Activated CD8-positive, alpha-beta memory T cell treated with anti-CD3 and anti-CD28 coated beads for 24 hours (primary cell): Measurements from ENCODE around the gene ALDH3A2.
A peak's percentile ranks its signal among the peaks of the same experiment; 100 is the strongest.

Source experiments
- DNase-seq: peaks from one replicate; pipeline ENCODE4 v3.0.0-alpha.2; 2020

Gene ALDH3A2

DNA sequence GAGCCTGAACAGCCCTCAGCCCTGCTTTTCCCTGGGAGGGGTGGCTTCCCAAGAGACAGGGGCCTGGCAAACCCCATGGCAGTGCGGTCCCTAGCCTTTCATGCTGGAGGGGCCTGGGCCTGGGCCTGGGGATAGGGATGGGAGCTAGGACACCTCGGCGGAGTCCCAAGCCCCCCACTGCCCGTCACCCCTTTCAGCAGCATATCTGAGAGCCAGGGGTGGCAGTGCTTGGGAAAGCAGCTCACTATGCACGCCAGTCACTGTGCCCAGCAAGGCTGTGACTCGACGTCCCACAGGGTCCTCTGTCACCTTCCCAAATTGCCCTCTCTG, 68.4 kb downstream of the ALDH3A2 start:
- DNase-seq: no peak

DNA sequence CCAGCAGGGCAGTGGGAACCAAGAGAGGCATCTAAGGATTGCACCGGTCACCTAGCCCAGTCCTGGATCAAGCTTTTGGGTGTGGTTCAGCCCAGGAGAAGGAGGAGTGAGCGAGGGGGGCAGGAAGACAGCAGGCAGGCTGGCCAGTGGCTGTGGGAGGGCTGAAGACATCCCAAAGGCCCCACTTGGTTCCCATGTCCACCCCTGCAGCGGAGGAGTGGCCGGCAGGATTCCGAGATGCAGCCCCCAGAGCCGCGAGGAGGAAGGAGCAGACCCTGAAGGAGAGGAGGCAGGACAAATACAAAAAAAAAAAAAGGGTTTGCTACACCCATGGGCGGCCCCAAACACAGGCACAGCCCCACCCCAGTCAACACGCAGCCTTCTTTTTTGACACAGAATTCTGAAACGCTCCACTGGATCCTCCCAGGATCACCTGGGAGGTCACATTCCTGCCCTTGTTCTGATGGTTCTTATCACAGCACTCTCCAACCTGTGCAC, 68.9 kb downstream of the ALDH3A2 start:
- no peak for DNase-seq

DNA sequence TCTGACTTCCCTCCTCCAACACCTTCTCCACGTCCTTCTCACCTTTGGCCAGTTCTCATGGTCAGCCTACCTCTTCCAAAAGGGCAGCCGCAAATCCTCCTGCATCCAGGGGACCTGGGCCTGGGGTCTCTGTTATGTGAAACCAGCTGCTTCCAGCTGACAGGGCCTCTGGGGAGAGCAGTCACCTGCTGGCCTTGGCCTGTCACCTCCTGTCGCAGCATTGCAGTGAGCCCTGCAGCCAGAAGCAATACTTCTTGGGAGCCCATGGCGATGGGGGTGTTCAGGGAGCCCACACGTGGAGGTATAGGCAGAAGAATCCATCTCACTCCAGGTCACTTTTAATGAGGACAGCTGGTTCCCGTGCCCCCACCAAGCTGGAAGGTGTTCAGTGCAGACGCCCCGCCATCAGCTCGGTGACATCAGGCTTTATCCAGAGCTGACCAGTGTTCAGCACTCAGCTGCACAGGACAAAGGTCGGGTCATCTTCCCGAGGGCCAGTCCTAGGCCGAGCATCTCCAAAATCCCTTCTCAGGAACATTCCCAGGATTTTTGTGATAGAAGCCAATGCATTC, 69.6 kb downstream of the ALDH3A2 start:
- DNase-seq: no peak

DNA sequence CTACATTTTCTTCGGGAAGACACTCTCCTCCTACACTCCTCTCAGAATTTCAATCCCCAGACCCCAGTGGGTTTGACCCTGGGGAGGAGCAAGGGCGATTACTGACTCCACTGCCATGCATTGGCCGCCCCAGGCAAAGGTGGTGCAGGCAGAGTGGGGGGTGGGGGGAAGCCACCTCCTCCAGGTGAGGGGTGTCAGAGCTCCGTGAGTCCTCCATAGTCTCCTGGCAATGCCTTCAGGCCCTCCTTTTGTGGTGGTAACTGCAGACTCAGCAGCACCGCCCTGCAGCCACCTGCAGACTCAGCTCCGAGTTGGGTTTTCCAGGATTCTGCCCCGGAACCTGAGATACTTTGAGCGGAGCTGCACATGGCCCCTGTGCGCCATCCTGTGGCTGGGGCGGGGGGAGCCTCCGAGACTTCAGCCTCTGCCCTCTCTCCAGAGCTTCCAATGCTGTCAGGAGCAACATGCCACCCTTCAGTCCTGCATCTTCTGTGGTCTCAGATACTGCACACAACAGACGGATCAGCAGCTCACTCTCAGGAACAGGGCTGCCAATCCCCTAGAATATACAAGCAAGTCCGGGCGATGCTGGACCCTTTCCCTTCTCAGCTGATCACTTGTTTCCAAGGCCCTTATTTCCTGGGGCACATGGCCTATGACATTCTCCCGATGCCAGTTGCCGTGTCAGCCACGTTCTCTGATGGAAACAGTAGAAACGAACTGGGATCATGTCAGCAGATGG, 70.2 kb downstream of the ALDH3A2 start:
- no peak for DNase-seq

DNA sequence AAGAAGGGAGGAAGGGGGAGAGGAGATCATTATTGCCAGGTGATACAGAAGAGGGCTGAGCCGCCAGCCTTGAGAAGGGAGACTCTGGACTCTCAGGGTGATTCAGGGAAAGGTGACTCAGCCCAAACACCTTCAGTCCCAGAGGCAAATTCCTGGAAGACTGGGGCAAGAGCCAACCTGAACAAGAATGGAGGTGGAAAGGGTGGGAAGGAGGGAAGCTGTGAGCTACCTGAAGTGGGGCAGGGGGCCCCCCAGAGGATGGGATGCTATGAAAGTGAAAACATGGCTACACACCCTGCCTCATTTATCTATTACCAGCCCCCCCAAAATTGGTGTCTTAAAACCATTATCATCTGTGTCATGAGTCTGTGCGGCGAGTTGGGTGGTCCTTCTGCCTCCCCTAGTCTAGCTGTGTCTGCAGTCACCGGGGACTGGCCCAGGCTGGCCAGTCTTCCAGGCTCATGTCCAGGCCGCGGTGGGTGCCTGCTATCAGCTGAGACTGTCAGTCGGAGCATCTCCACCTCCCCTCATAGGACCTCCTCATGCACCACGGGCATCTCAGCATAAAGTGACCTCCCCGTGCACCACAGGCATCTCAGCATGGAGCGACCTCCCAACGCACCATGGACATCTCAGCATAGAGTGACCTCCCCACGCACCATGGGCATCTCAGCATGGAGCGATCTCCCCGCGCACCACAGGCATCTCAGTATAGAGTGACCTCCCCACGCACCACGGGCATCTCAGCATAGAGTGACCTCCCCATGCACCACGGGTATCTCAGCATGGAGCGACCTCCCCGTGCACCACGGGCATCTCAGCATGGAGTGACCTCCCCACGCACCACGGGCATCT, 71.0 kb downstream of the ALDH3A2 start:
- no peak for DNase-seq

DNA sequence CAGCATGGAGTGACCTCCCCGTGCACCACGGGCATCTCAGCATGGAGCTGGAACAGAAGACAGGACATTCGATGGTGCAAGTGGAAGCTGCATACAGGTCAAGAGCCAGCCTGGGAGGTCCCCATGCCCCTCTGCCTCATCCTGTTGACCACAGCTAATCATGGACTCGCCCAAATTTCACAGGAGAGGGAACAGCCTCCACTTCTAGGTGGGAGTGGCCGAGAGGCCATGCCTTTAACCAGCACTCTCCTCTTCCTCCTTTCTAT, 71.6 kb downstream of the ALDH3A2 start:
- DNase-seq: no peak

DNA sequence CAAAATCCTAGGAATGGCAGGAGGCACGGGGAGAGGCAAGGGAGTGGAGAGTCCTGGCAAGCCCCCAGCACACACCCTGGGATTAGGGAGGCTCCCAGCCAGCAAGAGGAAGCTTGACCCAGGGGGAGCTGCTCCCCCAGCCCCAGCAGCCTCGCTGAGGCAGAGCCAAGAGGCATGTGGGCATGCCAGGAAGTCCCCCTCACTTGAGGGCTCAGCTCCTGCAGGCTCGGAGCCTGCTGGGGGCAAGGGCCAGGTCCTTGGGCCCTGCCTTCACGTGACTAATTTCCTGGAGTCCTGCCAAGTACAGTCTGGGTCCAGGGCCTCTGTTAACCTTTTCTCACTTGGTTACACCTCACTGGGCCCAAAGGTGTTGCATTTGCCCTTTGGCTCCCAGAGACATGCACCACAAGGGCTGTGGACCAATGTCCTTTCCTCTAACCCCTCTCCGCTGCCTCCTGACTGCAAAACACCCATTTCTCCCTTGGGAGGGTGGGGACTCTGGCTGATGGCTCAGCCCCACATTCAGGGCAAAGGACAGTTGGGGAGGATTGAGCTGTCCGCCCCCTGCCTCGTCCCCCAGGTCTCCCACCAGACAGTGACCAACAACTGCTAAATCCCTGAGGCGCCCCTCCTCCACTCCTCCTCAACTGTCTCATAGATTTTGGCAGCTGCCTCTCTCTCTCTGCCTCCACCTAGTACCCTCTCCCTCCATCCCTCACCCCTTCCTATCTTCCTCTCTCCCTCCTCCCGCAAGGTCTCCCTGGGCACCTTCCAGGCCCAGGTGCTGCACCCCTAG, 72.3 kb downstream of the ALDH3A2 start:
- no peak for DNase-seq

DNA sequence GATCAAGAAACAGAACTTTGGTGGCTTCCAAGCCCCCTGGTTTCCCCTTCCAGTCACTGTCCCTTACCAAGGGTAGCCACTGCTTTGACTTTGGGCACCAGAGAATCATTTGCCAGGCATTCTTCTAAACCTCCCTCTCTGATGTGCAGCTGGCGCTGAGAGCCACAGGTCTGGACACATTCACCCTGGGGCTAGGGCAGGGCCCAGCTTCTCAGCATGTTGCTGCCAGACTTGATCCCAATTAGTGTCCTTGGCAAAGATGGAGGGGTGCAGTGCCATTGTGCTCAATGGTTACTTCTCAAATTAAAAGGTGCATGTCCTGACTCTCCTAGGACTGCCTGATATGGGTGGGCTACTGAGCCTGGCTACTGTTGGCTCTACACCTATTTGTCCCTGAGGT, 75.4 kb downstream of the ALDH3A2 start:
- no peak for DNase-seq

DNA sequence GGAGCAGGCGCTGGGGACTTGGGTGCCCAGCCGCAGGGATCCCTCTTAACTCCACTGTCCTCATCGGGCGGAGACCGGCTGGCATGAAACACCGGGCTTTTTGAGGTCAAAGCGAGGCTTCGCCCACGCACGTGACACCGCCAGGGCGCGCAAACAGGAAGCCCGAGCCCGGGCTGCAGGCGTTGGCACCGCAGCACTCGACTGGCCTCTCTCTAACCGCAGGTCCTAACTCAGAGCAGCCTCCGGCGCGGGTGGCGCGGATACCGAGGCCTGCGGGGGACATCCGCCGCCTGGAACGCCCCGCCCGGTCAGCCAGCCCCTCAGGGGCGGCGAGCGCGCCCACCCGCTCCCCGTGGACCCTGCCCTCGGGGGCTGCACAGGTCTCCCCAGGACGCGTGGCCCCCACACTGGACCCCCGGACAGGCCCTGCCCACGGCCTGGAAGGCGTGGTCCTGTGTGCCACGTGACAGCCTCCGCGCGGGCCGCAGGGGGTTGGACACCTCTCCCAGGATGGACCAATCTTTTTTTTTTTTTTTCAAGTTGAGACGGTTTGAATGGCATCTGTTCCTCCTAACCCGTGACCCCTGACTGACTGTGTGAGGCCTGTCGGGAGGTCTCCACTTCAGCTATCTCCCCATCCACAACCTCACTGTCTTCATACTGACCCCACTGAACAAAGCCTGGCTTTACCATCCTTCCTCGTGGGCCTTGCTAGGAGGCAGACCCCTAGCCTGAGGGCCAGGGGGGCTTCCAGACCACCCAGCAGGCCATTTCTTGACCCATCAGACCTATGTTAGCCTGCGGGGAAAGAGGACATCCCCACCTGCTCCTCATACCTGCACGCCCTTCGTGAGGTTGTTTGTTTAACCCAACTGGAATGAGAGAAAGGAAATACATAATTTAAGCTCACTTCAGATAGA, 76.2 kb downstream of the ALDH3A2 start:
- DNase-seq: peak; percentile 74

DNA sequence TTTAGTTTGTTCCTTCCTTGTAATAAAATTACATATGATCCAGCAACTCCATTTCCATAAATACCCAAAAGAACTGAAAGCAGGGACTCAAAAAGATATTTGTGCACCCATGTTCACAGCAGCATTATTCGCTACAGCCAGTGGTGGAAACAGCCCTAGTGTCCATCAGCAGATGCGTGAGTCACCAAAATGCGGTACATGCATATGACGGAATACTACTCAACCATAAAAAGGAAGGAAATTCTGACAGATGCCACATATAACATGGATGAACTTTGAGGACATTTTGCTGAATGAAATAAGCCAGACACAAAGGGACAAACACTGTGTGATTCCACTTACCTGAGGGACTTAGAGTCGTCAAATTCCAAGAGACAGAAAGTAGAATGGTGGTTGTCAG, 76.9 kb downstream of the ALDH3A2 start:
- no peak for DNase-seq

DNA sequence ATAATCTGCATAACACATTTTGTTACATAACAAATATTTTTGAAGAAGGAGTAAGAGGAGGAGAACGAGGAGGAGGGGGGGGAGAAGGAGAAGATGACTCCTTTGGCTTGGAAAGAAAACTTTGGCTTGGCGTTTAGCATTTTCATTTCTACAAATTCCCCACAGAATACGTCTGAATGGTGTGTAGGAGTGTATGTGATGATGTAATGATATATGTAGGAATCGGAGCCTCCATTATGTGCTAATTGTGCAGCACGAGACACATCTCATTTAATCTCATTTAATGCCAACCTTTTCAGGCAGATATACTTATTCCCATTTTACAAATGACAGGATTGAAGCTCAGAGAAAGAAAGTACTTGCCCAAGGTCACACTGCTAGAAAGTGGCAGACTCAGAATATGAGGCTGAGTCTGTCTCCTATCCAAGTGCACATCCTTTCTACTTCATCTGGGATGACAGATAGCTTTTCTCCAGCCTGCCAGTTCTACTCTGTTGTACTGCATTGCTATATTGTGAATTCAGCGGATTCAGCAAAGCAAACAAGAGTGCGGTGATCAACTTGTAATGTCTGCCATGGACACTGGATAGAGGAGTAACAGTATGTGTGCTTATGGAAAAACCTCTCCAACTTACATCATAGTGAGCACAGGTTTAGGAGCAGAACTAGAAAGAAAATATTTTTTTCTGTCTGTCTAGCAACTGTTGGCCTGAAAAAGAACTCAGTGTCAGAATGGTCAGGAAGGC, 78.3 kb downstream of the ALDH3A2 start:
- DNase-seq: no peak
